OCI-LY1 (cell line): ENCODE measurements around the gene STARD13.

ENCODE experiments used
- H2AFZ ChIP-seq: fragments of 200-600 bp; sonication (generic), shearing (Covaris generic); 2 replicates; pipeline ENCODE4 v1.6.0; 2014; ENCODE audit warnings: antibody characterized with exemption, mild to moderate bottlenecking, low read length
- H3F3A ChIP-seq: fragments of 200-600 bp; sonication (generic), shearing (Covaris generic); 2 replicates; pipeline ENCODE4 v1.6.0; 2014; ENCODE audit warnings: mild to moderate bottlenecking, antibody characterized with exemption, low read length, moderate library complexity; ENCODE audit not compliant: insufficient read depth
- H3K27ac ChIP-seq: fragments of 200-600 bp; sonication (generic); 2 replicates; pipeline ENCODE4 v1.5.1; 2014; ENCODE audit warnings: low read length, mixed run types, mild to moderate bottlenecking, low read depth; ENCODE audit not compliant: poor library complexity, severe bottlenecking
- H3K27me3 ChIP-seq: fragments of 200-600 bp; sonication (generic); 2 replicates; pipeline ENCODE4 v1.6.0; 2014; ENCODE audit warnings: antibody characterized with exemption, mild to moderate bottlenecking, low read length, moderate library complexity; ENCODE audit not compliant: insufficient read depth
- H3K36me3 ChIP-seq: fragments of 200-600 bp; sonication (generic); 2 replicates; pipeline ENCODE4 v1.6.1; 2014; ENCODE audit warnings: mild to moderate bottlenecking, antibody characterized with exemption, low read length, moderate library complexity, mixed read lengths; ENCODE audit not compliant: insufficient read depth
- H3K4me1 ChIP-seq: fragments of 200-600 bp; sonication (generic); 2 replicates; pipeline ENCODE4 v1.5.1; 2014; ENCODE audit warnings: mild to moderate bottlenecking, low read length, moderate library complexity; ENCODE audit not compliant: insufficient read depth, severe bottlenecking
- H3K4me2 ChIP-seq: fragments of 200-600 bp; sonication (generic), shearing (Covaris generic); 2 replicates; pipeline ENCODE4 v1.6.1; 2014; ENCODE audit warnings: low read length
- H3K4me3 ChIP-seq: fragments of 200-600 bp; sonication (generic); 2 replicates; pipeline ENCODE4 v1.5.1; 2014; ENCODE audit warnings: low read length, low read depth, mild to moderate bottlenecking, mixed read lengths; ENCODE audit not compliant: poor library complexity, severe bottlenecking
- H3K79me2 ChIP-seq: fragments of 200-600 bp; shearing (Covaris generic); 2 replicates; pipeline ENCODE4 v1.6.1; 2016; ENCODE audit warnings: mixed run types, low read length, mixed read lengths; ENCODE audit not compliant: insufficient read depth
- H3K9ac ChIP-seq: fragments of 200-600 bp; sonication (generic), shearing (Covaris generic); 2 replicates; pipeline ENCODE4 v1.6.1; 2014; ENCODE audit warnings: mild to moderate bottlenecking, low read length, mixed read lengths
- H3K9me2 ChIP-seq: fragments of 200-600 bp; sonication (generic), shearing (Covaris generic); 2 replicates; pipeline ENCODE4 v1.6.1; 2014; ENCODE audit warnings: low read depth, mild to moderate bottlenecking, low read length, mixed read lengths
- H3K9me3 ChIP-seq: fragments of 200-600 bp; shearing (Covaris generic); 2 replicates; pipeline ENCODE4 v1.6.1; 2014; ENCODE audit warnings: low read length, mixed read lengths
- H4K20me1 ChIP-seq: fragments of 200-600 bp; sonication (generic), shearing (Covaris generic); 2 replicates; pipeline ENCODE4 v1.6.0; 2016; ENCODE audit warnings: mild to moderate bottlenecking, low read length; ENCODE audit not compliant: insufficient read depth
- CTCF ChIP-seq: fragments of 200-600 bp; sonication (generic), shearing (Covaris generic); IDR thresholded peaks from 2 replicates; pipeline ENCODE4 v1.5.1; 2017; ENCODE audit warnings: mild to moderate bottlenecking, antibody characterized with exemption, low read length, moderate library complexity, mixed read lengths
- EZH2 ChIP-seq: fragments of 200-600 bp; sonication (generic), shearing (Covaris generic); IDR thresholded peaks from 2 replicates; pipeline ENCODE4 v1.8.0; 2017; ENCODE audit warnings: borderline replicate concordance, mixed run types, mild to moderate bottlenecking, antibody characterized with exemption, low read length, moderate library complexity, mixed read lengths

Gene STARD13

GRCh38 chr13:33106656-33107360 lies 178.7 kb downstream of the STARD13 start:
- Histone ChIP-seq H3K4me2 (no peak overlapping the region), H3K9ac (no peak overlapping the region), H2AFZ (no peak overlapping the region), H3K4me3 (no peak overlapping the region), H3K79me2 (no peaks in the 10 kb centered on the region), H3K27me3 (no peaks in the 10 kb centered on the region), H3K36me3 (no peaks in the 10 kb centered on the region), H4K20me1 (no peaks in the 10 kb centered on the region), H3K4me1 (peaks cover 31% of the 10 kb centered on the region), H3K9me3 (no peaks in the 10 kb centered on the region), H3K9me2 (no peaks in the 10 kb centered on the region), H3F3A (no peaks in the 10 kb centered on the region), H3K27ac (no peak overlapping the region)
- TF ChIP-seq CTCF (no peak), EZH2 (no peak)

- no peak overlapping the region for H2AFZ ChIP-seq
- TF ChIP-seq EZH2 (no peak), CTCF (no peak)
- H3K27ac ChIP-seq, result no peak overlapping the region
- H3K4me3 ChIP-seq, result no peak overlapping the region
- no peak overlapping the region for H3K9ac ChIP-seq
- H4K20me1 ChIP-seq, result no peaks in the 10 kb centered on the region
- H3K9me3 ChIP-seq, result no peaks in the 10 kb centered on the region
- peaks cover 23% of the 10 kb centered on the region for H3K4me1 ChIP-seq
- H3K79me2 ChIP-seq, result no peaks in the 10 kb centered on the region
- H3K27me3 ChIP-seq, result no peaks in the 10 kb centered on the region
- no peaks in the 10 kb centered on the region for H3K9me2 ChIP-seq
- H3K36me3 ChIP-seq, result no peaks in the 10 kb centered on the region
- H3K4me2 ChIP-seq, result no peak overlapping the region
- H3F3A ChIP-seq, result no peaks in the 10 kb centered on the region
Measured at GRCh38 chr13:33105387-33106005, 180.1 kb downstream of the STARD13 start.

DNA sequence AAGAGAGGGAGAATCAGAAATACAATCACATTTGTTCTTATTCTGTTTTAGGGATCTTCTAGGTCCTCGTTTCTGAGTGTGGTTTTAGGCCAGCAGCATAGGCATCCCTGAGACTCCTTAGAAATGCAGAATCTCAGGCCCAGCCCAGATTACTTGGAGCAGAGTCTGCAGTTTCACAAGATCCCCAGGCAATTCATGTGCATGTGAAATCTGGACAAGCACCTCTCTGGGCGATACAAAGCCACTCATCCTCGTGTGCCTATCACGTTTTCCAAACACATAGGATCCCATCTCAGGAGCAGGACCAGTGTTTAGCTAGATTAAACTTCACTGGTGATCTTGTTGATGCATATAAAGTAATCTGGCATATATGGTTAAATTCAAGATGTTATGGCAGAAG lies 182.1 kb downstream of the STARD13 start:
- H3K36me3 ChIP-seq, result no peaks in the 10 kb centered on the region
- H4K20me1 ChIP-seq, result no peaks in the 10 kb centered on the region
- no peaks in the 10 kb centered on the region for H3K27me3 ChIP-seq
- H3K4me3 ChIP-seq, result no peak overlapping the region
- H3K4me2 ChIP-seq, result no peak overlapping the region
- no peaks in the 10 kb centered on the region for H3K79me2 ChIP-seq
- peaks cover 6% of the 10 kb centered on the region for H3K4me1 ChIP-seq
- H3K27ac ChIP-seq, result no peak overlapping the region
- H3K9ac ChIP-seq, result no peak overlapping the region
- H3F3A ChIP-seq, result no peaks in the 10 kb centered on the region
- H3K9me3 ChIP-seq, result no peaks in the 10 kb centered on the region
- no peak overlapping the region for H2AFZ ChIP-seq
- no peaks in the 10 kb centered on the region for H3K9me2 ChIP-seq
- TF ChIP-seq CTCF (no peak), EZH2 (no peak)
